ENCODE results near the gene PARP3.

GRCh38 chr3:51937014-51937413 lies 5.1 kb upstream of the PARP3 start:
- TF ChIP-seq, protein P1, sequence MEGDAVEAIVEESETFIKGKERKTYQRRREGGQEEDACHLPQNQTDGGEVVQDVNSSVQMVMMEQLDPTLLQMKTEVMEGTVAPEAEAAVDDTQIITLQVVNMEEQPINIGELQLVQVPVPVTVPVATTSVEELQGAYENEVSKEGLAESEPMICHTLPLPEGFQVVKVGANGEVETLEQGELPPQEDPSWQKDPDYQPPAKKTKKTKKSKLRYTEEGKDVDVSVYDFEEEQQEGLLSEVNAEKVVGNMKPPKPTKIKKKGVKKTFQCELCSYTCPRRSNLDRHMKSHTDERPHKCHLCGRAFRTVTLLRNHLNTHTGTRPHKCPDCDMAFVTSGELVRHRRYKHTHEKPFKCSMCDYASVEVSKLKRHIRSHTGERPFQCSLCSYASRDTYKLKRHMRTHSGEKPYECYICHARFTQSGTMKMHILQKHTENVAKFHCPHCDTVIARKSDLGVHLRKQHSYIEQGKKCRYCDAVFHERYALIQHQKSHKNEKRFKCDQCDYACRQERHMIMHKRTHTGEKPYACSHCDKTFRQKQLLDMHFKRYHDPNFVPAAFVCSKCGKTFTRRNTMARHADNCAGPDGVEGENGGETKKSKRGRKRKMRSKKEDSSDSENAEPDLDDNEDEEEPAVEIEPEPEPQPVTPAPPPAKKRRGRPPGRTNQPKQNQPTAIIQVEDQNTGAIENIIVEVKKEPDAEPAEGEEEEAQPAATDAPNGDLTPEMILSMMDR (IDR thresholded peaks at IDR 0.05; ENCODE audit: low read depth, low read length) = no peak
- TF ChIP-seq POLR2A (IDR thresholded peaks at IDR 0.05; ENCODE audit: extremely low read depth, insufficient read length) = no peak
- no peak for TF ChIP-seq MYC (IDR thresholded peaks at IDR 0.05; ENCODE audit: low read depth, low read length)
- no peak for TF ChIP-seq MAX (IDR thresholded peaks at IDR 0.05; ENCODE audit: low read depth, low read length)

Measured in NB4 (cell line).